Neutrophil (primary cell): ENCODE data around the gene SHD.
"Not testable (repeated sequence)": the region's sequence is repeated elsewhere in the genome, so short reads cannot be mapped to it uniquely, and the experiment has no call there.

ENCODE experiments used
- H3K27ac ChIP-seq: fragments of 200-600 bp; sonication (generic); 2 replicates; pipeline ENCODE4 v1.5.1; 2016; ENCODE audit warnings: mild to moderate bottlenecking, moderate library complexity
- H3K27me3 ChIP-seq: fragments of 200-600 bp; sonication (generic); 2 replicates; pipeline ENCODE4 v1.6.0; 2016; ENCODE audit warnings: mild to moderate bottlenecking
- H3K36me3 ChIP-seq: fragments of 200-600 bp; sonication (generic); 2 replicates; pipeline ENCODE4 v1.5.1; 2017
- H3K4me1 ChIP-seq, 2 experiments: fragments of 200-600 bp in 1 of 2; sonication (generic) in 1 of 2; 1 replicate in 1 of 2; 2 replicates in 1 of 2; pipeline versions ENCODE4 v1.5.1 to v1.6.1; 2013 to 2016; ENCODE audit warnings: low read depth in 1 of 2, low read length in 1 of 2, mild to moderate bottlenecking in 1 of 2, moderate library complexity in 1 of 2; ENCODE audit not compliant: control insufficient read depth in 1 of 2, insufficient read depth in 1 of 2
- H3K4me3 ChIP-seq, 2 experiments: fragments of 200-600 bp in 1 of 2; sonication (generic) in 1 of 2; 1 replicate in 1 of 2; 2 replicates in 1 of 2; pipeline ENCODE4 v1.5.1; 2013 to 2016; ENCODE audit warnings: low read depth in 1 of 2, low read length in 1 of 2, mild to moderate bottlenecking in 1 of 2, moderate library complexity in 1 of 2
- H3K9me3 ChIP-seq: fragments of 200-600 bp; sonication (generic); 2 replicates; pipeline ENCODE4 v1.5.1; 2016
- CTCF ChIP-seq: fragments of 200-600 bp; sonication (generic); IDR thresholded peaks from 2 replicates; pipeline ENCODE4 v1.5.1; 2016; ENCODE audit warnings: antibody characterized with exemption

Gene SHD

GRCh38 chr19:4326215-4326836 is 47.3 kb downstream of the SHD start:
- Histone ChIP-seq H3K27me3 (peaks cover 56% of the 10 kb centered on the region), H3K4me1 (peaks cover 10 to 19% of the 10 kb centered on the region in 2 experiments), H3K36me3 (no peaks in the 10 kb centered on the region), H3K9me3 (peaks cover 8% of the 10 kb centered on the region), H3K4me3 (no peak overlapping the region), H3K27ac (no peak overlapping the region)
- TF ChIP-seq CTCF = no peak

- peaks cover 6% of the 10 kb centered on the region for H3K9me3 ChIP-seq
- H3K27me3 ChIP-seq = peaks cover 56% of the 10 kb centered on the region
- no peak overlapping the region for H3K27ac ChIP-seq
- no peaks in the 10 kb centered on the region for H3K36me3 ChIP-seq
- H3K4me3 ChIP-seq = peak overlapping the region in 1 of 2 experiments; percentile 56
- H3K4me1 ChIP-seq = peaks cover 10 to 19% of the 10 kb centered on the region in 2 experiments
- no peak for TF ChIP-seq CTCF
Observed at GRCh38 chr19:4326837-4327251, 47.8 kb downstream of the SHD start.

GRCh38 chr19:4327252-4327876 is 48.3 kb downstream of the SHD start:
- Histone ChIP-seq H3K4me3 (peak overlapping the region; percentile 21 to 56), H3K27me3 (peaks cover 56% of the 10 kb centered on the region), H3K36me3 (no peaks in the 10 kb centered on the region), H3K9me3 (peaks cover under 1% of the 10 kb centered on the region), H3K4me1 (peaks cover 10 to 19% of the 10 kb centered on the region in 2 experiments), H3K27ac (no peak overlapping the region)
- no peak for TF ChIP-seq CTCF

- H3K4me1 ChIP-seq = peaks cover 10 to 19% of the 10 kb centered on the region in 2 experiments
- TF ChIP-seq CTCF = no peak
- peaks cover 56% of the 10 kb centered on the region for H3K27me3 ChIP-seq
- H3K36me3 ChIP-seq = no peaks in the 10 kb centered on the region
- H3K27ac ChIP-seq = no peak overlapping the region
- peak overlapping the region; percentile 21 to 56 for H3K4me3 ChIP-seq
- no peaks in the 10 kb centered on the region for H3K9me3 ChIP-seq
Observed at GRCh38 chr19:4327877-4328242, 48.8 kb downstream of the SHD start.

GRCh38 chr19:4328243-4328990 is 49.4 kb downstream of the SHD start:
- H3K27ac ChIP-seq = no peak overlapping the region

GRCh38 chr19:4328991-4329681 is 50.1 kb downstream of the SHD start:
- H3K4me3 ChIP-seq = peak overlapping the region; percentile 43 to 56

More at GRCh38 chr19:4328243-4328990, 49.4 kb downstream of the SHD start:
- Histone ChIP-seq H3K9me3 (no peaks in the 10 kb centered on the region), H3K4me3 (peak overlapping the region; percentile 43 to 56), H3K4me1 (peaks cover 10 to 19% of the 10 kb centered on the region in 2 experiments), H3K27me3 (peaks cover 56% of the 10 kb centered on the region), H3K36me3 (no peaks in the 10 kb centered on the region)
- no peak for TF ChIP-seq CTCF

More at GRCh38 chr19:4328991-4329681, 50.1 kb downstream of the SHD start:
- H3K27me3 ChIP-seq = peaks cover 54% of the 10 kb centered on the region
- H3K36me3 ChIP-seq, H3K27ac ChIP-seq, H3K9me3 ChIP-seq: not testable (repeated sequence)
- H3K4me1 ChIP-seq = peaks cover 10 to 19% of the 10 kb centered on the region in 2 experiments
